GM12878 (cell line): ENCODE results near the gene FILIP1L.

Source experiments
- CTCF ChIP-seq, 3 experiments: IDR thresholded peaks in 2 of 3; conservative IDR thresholded peaks in 1 of 3; 2 replicates each; pipeline ENCODE4 v1.5.1; 2011; ENCODE audit warnings: low read depth in 3 of 3, low read length in 3 of 3, mild to moderate bottlenecking in 3 of 3, control low read depth in 2 of 3, moderate library complexity in 2 of 3, inconsistent platforms in 1 of 3, mixed read lengths in 1 of 3; ENCODE audit not compliant: control insufficient read depth in 2 of 3, insufficient read depth in 1 of 3; ENCODE audit errors: extremely low read depth in 1 of 3
- EP300 ChIP-seq, 2 experiments: fragments of 150-350 bp in 1 of 2; IDR thresholded peaks; 2 replicates each; pipeline ENCODE4 v1.6.1; 2011 to 2012; ENCODE audit warnings: low read depth in 2 of 2, low read length in 2 of 2, borderline replicate concordance in 1 of 2, improper control_type of control experiment in 1 of 2, inconsistent platforms in 1 of 2; ENCODE audit not compliant: control insufficient read depth in 1 of 2
- PBX3 ChIP-seq: IDR thresholded peaks from 2 replicates; pipeline ENCODE4 v1.6.1; 2011; ENCODE audit warnings: mild to moderate bottlenecking, low read depth, low read length, moderate library complexity; ENCODE audit not compliant: insufficient replicate concordance
- POLR2AphosphoS5 ChIP-seq: IDR thresholded peaks from 2 replicates; pipeline ENCODE4 v1.6.1; 2011; ENCODE audit warnings: mild to moderate bottlenecking, low read length, inconsistent platforms
- YBX1 ChIP-seq: fragments of 450-650 bp; IDR thresholded peaks from 2 replicates; pipeline ENCODE4 v1.6.1; 2016; ENCODE audit warnings: antibody characterized with exemption

- TF ChIP-seq CTCF (IDR thresholded peaks at IDR 0.05 in 2 of 3, conservative IDR thresholded peaks at IDR 0.05 in 1 of 3; ENCODE audit: control insufficient read depth in 2 of 3, extremely low read depth in 1 of 3, insufficient read depth in 1 of 3, low read depth in 3 of 3, low read length in 3 of 3) (no peak), EP300 (IDR thresholded peaks at IDR 0.05; ENCODE audit: borderline replicate concordance in 1 of 2, control insufficient read depth in 1 of 2, low read depth in 2 of 2, low read length in 2 of 2) (peak; percentile 54 to 67; a peak in 3 of 4 replicates), PBX3 (no peak), POLR2AphosphoS5 (no peak), YBX1 (no peak)
Observed at GRCh38 chr3:100103558-100104441, 10.5 kb downstream of the FILIP1L start.
